CD4-positive, alpha-beta T cell (primary cell): Measurements from ENCODE around the gene MAN1A2. TPM values are rescaled to one million over a fixed set of nuclear protein-coding genes. Genes with fewer than 3 reads are reported as not detected.

ENCODE experiments used
- ATAC-seq: fragments of 200-7000 bp; cut with Tn5 transposase; one replicate; pipeline ENCODE4 v1.10.0; 2022; ENCODE audit warnings: mild to moderate bottlenecking; ENCODE audit not compliant: poor library complexity
- CTCF ChIA-PET: fragments of 350-600 bp; sonication (Branson Sonifier 250); formaldehyde crosslinking; loops from one replicate; lab custom pipeline; 2021; ENCODE audit warnings: antibody characterized with exemption, inconsistent platforms; lab: Charles Lee
- POLR2A ChIA-PET: fragments of 350-600 bp; sonication (Branson Sonifier 250); formaldehyde crosslinking; loops from one replicate; lab custom pipeline; 2021; ENCODE audit warnings: antibody characterized with exemption, inconsistent platforms; lab: Charles Lee
- DNase-seq, 14 experiments: peaks; one replicate each; pipeline ENCODE4 v3.0.0-alpha.2; 2013 to 2020; ENCODE audit warnings: mixed read lengths in 2 of 14
- H3K27ac ChIP-seq, 2 donors: one replicate each; pipeline versions ENCODE4 v1.5.1 to v1.7.0; 2013; ENCODE audit warnings: low read length in 2 of 2, low read depth in 1 of 2, mild to moderate bottlenecking in 1 of 2
- H3K27me3 ChIP-seq, 2 experiments: 1 replicate in 1 of 2; 2 replicates in 1 of 2; pipeline versions ENCODE4 v1.6.1 to v1.7.0; 2013; ENCODE audit warnings: low read length in 2 of 2, control low read depth in 1 of 2, mild to moderate bottlenecking in 1 of 2, moderate library complexity in 1 of 2; ENCODE audit not compliant: insufficient read depth in 2 of 2, control insufficient read depth in 1 of 2
- H3K36me3 ChIP-seq: one replicate; pipeline ENCODE4 v1.6.1; 2013; ENCODE audit warnings: low read length, control low read depth; ENCODE audit not compliant: insufficient read depth
- H3K4me1 ChIP-seq: one replicate; pipeline ENCODE4 v1.6.1; 2013; ENCODE audit warnings: low read length, control low read depth; ENCODE audit not compliant: insufficient read depth
- H3K4me3 ChIP-seq: one replicate; pipeline ENCODE4 v1.5.1; 2013; ENCODE audit warnings: mild to moderate bottlenecking, low read length, moderate library complexity
- H3K9me3 ChIP-seq, 2 experiments: 1 replicate in 1 of 2; 2 replicates in 1 of 2; pipeline versions ENCODE4 v1.6.1 to v1.7.0; 2013; ENCODE audit warnings: low read length in 2 of 2, mild to moderate bottlenecking in 2 of 2, control low read depth in 1 of 2, moderate library complexity in 1 of 2; ENCODE audit not compliant: control insufficient read depth in 1 of 2, insufficient read depth in 1 of 2
- H3K27ac Mint-ChIP-seq: one replicate; pipeline ENCODE4 v1.8.0; 2020; ENCODE audit warnings: mixed read lengths
- H3K27me3 Mint-ChIP-seq: one replicate; pipeline ENCODE4 v1.8.0; 2021; ENCODE audit warnings: mixed read lengths
- H3K36me3 Mint-ChIP-seq: one replicate; pipeline ENCODE4 v1.8.0; 2021; ENCODE audit warnings: low read depth, mixed read lengths
- H3K4me1 Mint-ChIP-seq: one replicate; pipeline ENCODE4 v1.8.0; 2021; ENCODE audit warnings: low read depth, mixed read lengths
- H3K4me3 Mint-ChIP-seq: one replicate; pipeline ENCODE4 v1.8.0; 2020; ENCODE audit warnings: mild to moderate bottlenecking, mixed read lengths
- H3K9me3 Mint-ChIP-seq: one replicate; pipeline ENCODE4 v1.8.0; 2020; ENCODE audit warnings: mixed read lengths
- intact Hi-C, 2 experiments: fragments of 100-400 bp; cut with DNase I in 1 of 2; cut with micrococcal nuclease in 1 of 2; formaldehyde crosslinking; loops; one replicate each; pipeline versions ENCODE4 v1.15.1 to v1.9.0; 2023 to 2025; cut with DNase I, micrococcal nuclease
- total RNA-seq, 174 experiments: library from RNA in 2 of 174; stranded (reverse) in 2 of 174; gene quantifications; one replicate each; pipeline ENCODE4 v1.2.3 and lab custom pipeline; 2021 to 2026
- TF ChIP-seq, protein P1 (sequence below): fragments of 200-600 bp; IDR thresholded peaks from one replicate; pipeline ENCODE4 v1.8.0; 2022; ENCODE audit warnings: antibody characterized with exemption, mild to moderate bottlenecking

Gene MAN1A2
- total RNA-seq, 2 experiments from 2014 or later, result 45.6 to 49.7 TPM

DNA sequence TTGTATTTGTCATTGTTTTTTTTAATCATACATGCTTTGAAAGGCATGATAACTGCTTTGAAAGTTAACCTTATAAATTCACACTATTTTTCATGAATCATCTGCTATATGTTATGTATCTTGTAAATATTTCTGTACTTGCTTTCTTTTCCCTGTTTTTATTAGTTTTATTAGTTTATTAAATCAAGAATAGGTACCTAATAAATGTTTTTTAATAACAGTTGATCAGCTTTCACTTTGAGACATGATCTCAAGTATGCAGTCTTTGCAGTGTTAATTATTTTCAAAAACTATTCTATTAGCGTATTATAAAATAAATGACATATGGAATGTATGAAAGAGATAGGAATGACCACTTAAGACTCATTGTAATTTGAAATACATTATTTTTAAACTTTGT is 127.8 kb downstream of the MAN1A2 start:
- Histone ChIP-seq H3K4me3 (no peak overlapping the region), H3K36me3 (peaks cover 23% of the 10 kb centered on the region), H3K27me3 (no peaks in the 10 kb centered on the region), H3K9me3 (no peaks in the 10 kb centered on the region), H3K27ac (no peak overlapping the region), H3K4me1 (no peaks in the 10 kb centered on the region)
- no peaks in the 10 kb centered on the region for H3K9me3 Mint-ChIP-seq
- POLR2A ChIA-PET, result no interaction called here
- no peak for ATAC-seq
- intact Hi-C loops, result no loop called here
- no peak for DNase-seq
- H3K27me3 Mint-ChIP-seq, result no peaks in the 10 kb centered on the region
- H3K4me3 Mint-ChIP-seq, result no peak overlapping the region
- peaks cover 49% of the 10 kb centered on the region for H3K36me3 Mint-ChIP-seq
- TF ChIP-seq, protein P1, sequence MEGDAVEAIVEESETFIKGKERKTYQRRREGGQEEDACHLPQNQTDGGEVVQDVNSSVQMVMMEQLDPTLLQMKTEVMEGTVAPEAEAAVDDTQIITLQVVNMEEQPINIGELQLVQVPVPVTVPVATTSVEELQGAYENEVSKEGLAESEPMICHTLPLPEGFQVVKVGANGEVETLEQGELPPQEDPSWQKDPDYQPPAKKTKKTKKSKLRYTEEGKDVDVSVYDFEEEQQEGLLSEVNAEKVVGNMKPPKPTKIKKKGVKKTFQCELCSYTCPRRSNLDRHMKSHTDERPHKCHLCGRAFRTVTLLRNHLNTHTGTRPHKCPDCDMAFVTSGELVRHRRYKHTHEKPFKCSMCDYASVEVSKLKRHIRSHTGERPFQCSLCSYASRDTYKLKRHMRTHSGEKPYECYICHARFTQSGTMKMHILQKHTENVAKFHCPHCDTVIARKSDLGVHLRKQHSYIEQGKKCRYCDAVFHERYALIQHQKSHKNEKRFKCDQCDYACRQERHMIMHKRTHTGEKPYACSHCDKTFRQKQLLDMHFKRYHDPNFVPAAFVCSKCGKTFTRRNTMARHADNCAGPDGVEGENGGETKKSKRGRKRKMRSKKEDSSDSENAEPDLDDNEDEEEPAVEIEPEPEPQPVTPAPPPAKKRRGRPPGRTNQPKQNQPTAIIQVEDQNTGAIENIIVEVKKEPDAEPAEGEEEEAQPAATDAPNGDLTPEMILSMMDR, result no peak
- H3K27ac Mint-ChIP-seq, result no peak overlapping the region
- CTCF ChIA-PET, result no interaction called here
- H3K4me1 Mint-ChIP-seq, result no peaks in the 10 kb centered on the region

DNA sequence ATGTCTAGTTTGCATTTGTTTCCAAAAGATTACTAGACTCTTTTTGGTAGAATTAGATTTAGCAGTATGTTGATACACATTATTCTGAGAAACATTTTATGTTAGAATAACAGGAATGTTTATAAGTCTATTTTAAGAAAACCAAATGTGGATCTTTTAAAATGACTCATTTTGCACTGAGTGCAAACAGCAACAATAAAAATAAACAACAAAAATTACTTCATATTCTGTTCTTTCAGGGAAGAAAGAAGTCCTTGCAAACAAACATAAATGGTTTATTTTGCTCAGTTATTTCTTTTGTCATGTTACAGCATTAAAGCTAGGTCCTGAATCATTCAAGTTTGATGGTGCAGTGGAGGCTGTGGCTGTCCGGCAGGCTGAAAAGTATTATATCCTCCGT is 131.8 kb downstream of the MAN1A2 start:
- no peaks in the 10 kb centered on the region for H3K9me3 ChIP-seq
- H3K27me3 Mint-ChIP-seq, result no peaks in the 10 kb centered on the region
- peaks cover 64% of the 10 kb centered on the region for H3K36me3 Mint-ChIP-seq
- H3K9me3 Mint-ChIP-seq, result no peaks in the 10 kb centered on the region
- no peak overlapping the region for H3K27ac Mint-ChIP-seq
- no peak overlapping the region for H3K4me3 ChIP-seq
- DNase-seq (no peak), ATAC-seq (no peak)
- H3K27me3 ChIP-seq, result no peaks in the 10 kb centered on the region
- no peaks in the 10 kb centered on the region for H3K4me1 Mint-ChIP-seq
- no peak overlapping the region for H3K27ac ChIP-seq
- CTCF ChIA-PET, result no interaction called here
- H3K4me3 Mint-ChIP-seq, result no peak overlapping the region
- POLR2A ChIA-PET, result interaction anchor here (0.7 kb wide), 1 partner anchor 19 kb away, joined by 3 read pairs; no protein-coding TSS in a partner anchor
- intact Hi-C loops, result no loop called here
- H3K4me1 ChIP-seq, result no peaks in the 10 kb centered on the region
- H3K36me3 ChIP-seq, result peaks cover 35% of the 10 kb centered on the region
- TF ChIP-seq, protein P1, result no peak

DNA sequence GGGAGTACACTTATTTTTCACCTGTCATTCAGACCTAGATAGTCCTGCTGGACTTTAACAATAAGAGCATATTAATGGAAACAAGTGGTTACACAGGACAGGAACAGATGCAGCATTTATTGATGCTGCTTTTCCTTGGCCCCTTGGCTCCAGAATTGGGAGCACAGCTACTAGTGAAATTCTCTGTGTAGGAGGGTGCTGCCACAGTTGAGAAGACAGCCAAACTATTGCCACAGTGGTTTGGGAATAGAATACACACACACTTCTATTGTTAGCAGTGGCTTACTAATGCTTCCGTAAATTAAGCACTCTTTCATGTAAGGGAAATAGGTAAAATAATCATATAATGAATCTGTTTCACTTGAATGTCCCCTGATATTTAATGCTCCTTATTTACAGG is 133.3 kb downstream of the MAN1A2 start:
- no peaks in the 10 kb centered on the region for H3K27me3 ChIP-seq
- ChIA-PET CTCF (no interaction called here), POLR2A (interaction anchor here (0.6 kb wide), 1 partner anchor 375 kb away, joined by 3 read pairs; no protein-coding TSS in a partner anchor)
- Mint-ChIP-seq H3K9me3 (no peaks in the 10 kb centered on the region), H3K27me3 (no peaks in the 10 kb centered on the region), H3K4me3 (no peak overlapping the region), H3K27ac (no peak overlapping the region), H3K36me3 (peaks cover 74% of the 10 kb centered on the region), H3K4me1 (no peaks in the 10 kb centered on the region)
- ATAC-seq, result no peak
- no peak overlapping the region for H3K27ac ChIP-seq
- no peaks in the 10 kb centered on the region for H3K9me3 ChIP-seq
- intact Hi-C loops, result loop anchor here in 1 of 2 experiments (10.0 kb wide), 1 partner anchor 186 kb away; no protein-coding TSS in a partner anchor
- TF ChIP-seq, protein P1, result no peak
- H3K36me3 ChIP-seq, result peaks cover 35% of the 10 kb centered on the region
- H3K4me3 ChIP-seq, result no peak overlapping the region
- H3K4me1 ChIP-seq, result no peaks in the 10 kb centered on the region
- DNase-seq, result no peak
